GM23248 (cell line): ENCODE data around the gene NACC1.

Experiments
- EZH2 ChIP-seq: fragments of 200-600 bp; sonication (generic); IDR thresholded peaks from 2 replicates; pipeline ENCODE4 v1.6.1; 2018; ENCODE audit warnings: antibody characterized with exemption, mild to moderate bottlenecking; ENCODE audit not compliant: insufficient read depth, poor library complexity, severe bottlenecking
- EZH2phosphoT487 ChIP-seq: fragments of 200-600 bp; sonication (generic); IDR thresholded peaks from 2 replicates; pipeline ENCODE4 v1.6.1; 2018; ENCODE audit warnings: antibody characterized with exemption, moderate library complexity, mild to moderate bottlenecking, low read depth; ENCODE audit not compliant: insufficient read depth

- no peak for TF ChIP-seq EZH2
- TF ChIP-seq EZH2phosphoT487 = no peak
Measured at GRCh38 chr19:13078897-13079541, 39.0 kb upstream of the NACC1 start.
